NT2/D1 (cell line): ENCODE results near the gene C16orf74.

ENCODE experiments used
- SUZ12 ChIP-seq: IDR thresholded peaks from 2 replicates; pipeline ENCODE4 v1.6.1; 2011; ENCODE audit not compliant: insufficient read length, insufficient read depth; ENCODE audit errors: extremely low read depth
- ZNF274 ChIP-seq: IDR thresholded peaks from 2 replicates; pipeline ENCODE4 v1.6.1; 2011; ENCODE audit warnings: mild to moderate bottlenecking, low read depth, low read length

- TF ChIP-seq ZNF274 (no peak), SUZ12 (no peak)
Measured at GRCh38 chr16:85730186-85730465, 20.8 kb downstream of the C16orf74 start.
